ENCODE data around the gene MLLT11. TPM values are rescaled to one million over a fixed set of nuclear protein-coding genes. Genes with fewer than 3 reads are reported as not detected.

MLLT11 gene
- total and polyA plus RNA-seq, 10 of the 15 experiments (the other 5 are each of a cell fraction or from before 2014, with no cell fraction given), result 6.2 to 27.3 (median 9.2) TPM

GRCh38 chr1:151047591-151047924 lies 12.6 kb upstream of the MLLT11 start, which contains the start of gene C1orf56 (continued):
- TF ChIP-seq RELA (IDR thresholded peaks at IDR 0.05; ENCODE audit: borderline replicate concordance, partially characterized antibody) (no peak), USF2 (IDR thresholded peaks at IDR 0.05; ENCODE audit: borderline replicate concordance, low read depth, low read length) (no peak), GABPA (IDR thresholded peaks at IDR 0.05; ENCODE audit: low read depth) (no peak), ESRRA (IDR thresholded peaks at IDR 0.05; ENCODE audit: low read length) (0 out of 2 replicates have a peak, but pooled peaks have one; percentile 40), SPI1 (IDR thresholded peaks at IDR 0.05; ENCODE audit: borderline replicate concordance, insufficient read depth, low read depth, low read length) (no peak), NR2F1 (conservative IDR thresholded peaks at IDR 0.05) (no peak), CHD2 (IDR thresholded peaks at IDR 0.05; ENCODE audit: borderline replicate concordance, low read depth, low read length) (peak; percentile 70; the same call in 1 of the 2 replicates), BCL11A (IDR thresholded peaks at IDR 0.05; ENCODE audit: low read depth, low read length) (no peak), POLR2AphosphoS5 (IDR thresholded peaks at IDR 0.05; ENCODE audit: low read length) (no peak), FOS (IDR thresholded peaks at IDR 0.05; ENCODE audit: borderline replicate concordance, extremely low read depth, insufficient read length) (no peak), EGR1 (IDR thresholded peaks at IDR 0.05; ENCODE audit: borderline replicate concordance in 1 of 2, low read depth in 2 of 2, low read length in 2 of 2) (no peak), HDAC2 (IDR thresholded peaks at IDR 0.05) (no peak), TCF3 (IDR thresholded peaks at IDR 0.05; ENCODE audit: borderline replicate concordance, insufficient read depth, low read depth, low read length) (no peak), RELB (IDR thresholded peaks at IDR 0.05; ENCODE audit: low read depth) (no peak), POU2F2 (IDR thresholded peaks at IDR 0.05; ENCODE audit: borderline replicate concordance, low read depth, low read length) (no peak), RB1 (IDR thresholded peaks at IDR 0.05; ENCODE audit: borderline replicate concordance) (no peak), E4F1 (IDR thresholded peaks at IDR 0.05; ENCODE audit: borderline replicate concordance, partially characterized antibody) (no peak), WRNIP1 (IDR thresholded peaks at IDR 0.05; ENCODE audit: borderline replicate concordance, low read depth, low read length) (no peak), NRF1 (conservative IDR thresholded peaks at IDR 0.05; ENCODE audit: low read depth, low read length) (peak; percentile 40), SKIL (IDR thresholded peaks at IDR 0.05; ENCODE audit: low read depth, poor library complexity, severe bottlenecking) (no peak), BCLAF1 (IDR thresholded peaks at IDR 0.05) (no peak)

Data from GM12878 (cell line).